Measurements from ENCODE around the gene MPDU1. TPM values are rescaled to one million over a fixed set of nuclear protein-coding genes. Genes with fewer than 3 reads are reported as not detected.

MPDU1 gene
- total and polyA plus RNA-seq, 2 of the 13 experiments (the other 11 are each of a cell fraction or from before 2014, with no cell fraction given): 112 to 167 TPM

GRCh38 chr17:7629939-7630571 lies 46.4 kb downstream of the MPDU1 start, which contains the start of gene SHBG (continued):
- peak in 1 of 2 experiments; percentile 63; a peak in 2 of 4 replicates for TF ChIP-seq EP300 (IDR thresholded peaks at IDR 0.05; ENCODE audit: low read depth in 2 of 2, low read length in 2 of 2)
- no peak for TF ChIP-seq EP300 (CRISPR knock-in tag; IDR thresholded peaks at IDR 0.05; ENCODE audit: borderline replicate concordance)
- TF ChIP-seq ZNF121 (CRISPR knock-in tag; IDR thresholded peaks at IDR 0.05): peak; percentile 52; the same call in 1 of the 2 replicates
- no peak for TF ChIP-seq CHD4 (IDR thresholded peaks at IDR 0.05; ENCODE audit: borderline replicate concordance, low read length)
- no peak for TF ChIP-seq ZBTB34 (CRISPR knock-in tag; IDR thresholded peaks at IDR 0.05)
- TF ChIP-seq, protein P1, sequence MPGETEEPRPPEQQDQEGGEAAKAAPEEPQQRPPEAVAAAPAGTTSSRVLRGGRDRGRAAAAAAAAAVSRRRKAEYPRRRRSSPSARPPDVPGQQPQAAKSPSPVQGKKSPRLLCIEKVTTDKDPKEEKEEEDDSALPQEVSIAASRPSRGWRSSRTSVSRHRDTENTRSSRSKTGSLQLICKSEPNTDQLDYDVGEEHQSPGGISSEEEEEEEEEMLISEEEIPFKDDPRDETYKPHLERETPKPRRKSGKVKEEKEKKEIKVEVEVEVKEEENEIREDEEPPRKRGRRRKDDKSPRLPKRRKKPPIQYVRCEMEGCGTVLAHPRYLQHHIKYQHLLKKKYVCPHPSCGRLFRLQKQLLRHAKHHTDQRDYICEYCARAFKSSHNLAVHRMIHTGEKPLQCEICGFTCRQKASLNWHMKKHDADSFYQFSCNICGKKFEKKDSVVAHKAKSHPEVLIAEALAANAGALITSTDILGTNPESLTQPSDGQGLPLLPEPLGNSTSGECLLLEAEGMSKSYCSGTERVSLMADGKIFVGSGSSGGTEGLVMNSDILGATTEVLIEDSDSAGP (CRISPR knock-in tag; IDR thresholded peaks at IDR 0.05; ENCODE audit: borderline replicate concordance): 0 out of 2 replicates have a peak, but pooled peaks have one; percentile 50
- TF ChIP-seq SP5 (CRISPR knock-in tag; IDR thresholded peaks at IDR 0.05; ENCODE audit: borderline replicate concordance, low read depth): no peak
- TF ChIP-seq NR2C2 (CRISPR knock-in tag; IDR thresholded peaks at IDR 0.05; ENCODE audit: borderline replicate concordance): peak; percentile 94
- TF ChIP-seq, protein P2, sequence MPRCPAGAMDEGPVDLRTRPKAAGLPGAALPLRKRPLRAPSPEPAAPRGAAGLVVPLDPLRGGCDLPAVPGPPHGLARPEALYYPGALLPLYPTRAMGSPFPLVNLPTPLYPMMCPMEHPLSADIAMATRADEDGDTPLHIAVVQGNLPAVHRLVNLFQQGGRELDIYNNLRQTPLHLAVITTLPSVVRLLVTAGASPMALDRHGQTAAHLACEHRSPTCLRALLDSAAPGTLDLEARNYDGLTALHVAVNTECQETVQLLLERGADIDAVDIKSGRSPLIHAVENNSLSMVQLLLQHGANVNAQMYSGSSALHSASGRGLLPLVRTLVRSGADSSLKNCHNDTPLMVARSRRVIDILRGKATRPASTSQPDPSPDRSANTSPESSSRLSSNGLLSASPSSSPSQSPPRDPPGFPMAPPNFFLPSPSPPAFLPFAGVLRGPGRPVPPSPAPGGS (CRISPR knock-in tag; IDR thresholded peaks at IDR 0.05): peak; percentile 40; the same call in 1 of the 2 replicates
- 0 out of 2 replicates have a peak, but pooled peaks have one; percentile 50 for TF ChIP-seq ZNF784 (CRISPR knock-in tag; IDR thresholded peaks at IDR 0.05; ENCODE audit: borderline replicate concordance)
- 0 out of 2 replicates have a peak, but pooled peaks have one; percentile 68 for TF ChIP-seq ZNF446 (CRISPR knock-in tag; IDR thresholded peaks at IDR 0.05)
- TF ChIP-seq NR2F6 (IDR thresholded peaks at IDR 0.05): peak; percentile 92
- peak; percentile 89 for TF ChIP-seq NR2F6 (CRISPR knock-in tag; IDR thresholded peaks at IDR 0.05)
- 0 out of 2 replicates have a peak, but pooled peaks have one; percentile 33 for TF ChIP-seq SALL1 (CRISPR knock-in tag; IDR thresholded peaks at IDR 0.05)
- TF ChIP-seq MATR3 (CRISPR knock-in tag; IDR thresholded peaks at IDR 0.05): no peak
- TF ChIP-seq, protein P3, sequence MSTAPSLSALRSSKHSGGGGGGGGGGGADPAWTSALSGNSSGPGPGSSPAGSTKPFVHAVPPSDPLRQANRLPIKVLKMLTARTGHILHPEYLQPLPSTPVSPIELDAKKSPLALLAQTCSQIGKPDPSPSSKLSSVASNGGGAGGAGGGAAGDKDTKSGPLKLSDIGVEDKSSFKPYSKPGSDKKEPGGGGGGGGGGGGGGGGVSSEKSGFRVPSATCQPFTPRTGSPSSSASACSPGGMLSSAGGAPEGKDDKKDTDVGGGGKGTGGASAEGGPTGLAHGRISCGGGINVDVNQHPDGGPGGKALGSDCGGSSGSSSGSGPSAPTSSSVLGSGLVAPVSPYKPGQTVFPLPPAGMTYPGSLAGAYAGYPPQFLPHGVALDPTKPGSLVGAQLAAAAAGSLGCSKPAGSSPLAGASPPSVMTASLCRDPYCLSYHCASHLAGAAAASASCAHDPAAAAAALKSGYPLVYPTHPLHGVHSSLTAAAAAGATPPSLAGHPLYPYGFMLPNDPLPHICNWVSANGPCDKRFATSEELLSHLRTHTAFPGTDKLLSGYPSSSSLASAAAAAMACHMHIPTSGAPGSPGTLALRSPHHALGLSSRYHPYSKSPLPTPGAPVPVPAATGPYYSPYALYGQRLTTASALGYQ (CRISPR knock-in tag; IDR thresholded peaks at IDR 0.05): no peak
- TF ChIP-seq, protein P4, sequence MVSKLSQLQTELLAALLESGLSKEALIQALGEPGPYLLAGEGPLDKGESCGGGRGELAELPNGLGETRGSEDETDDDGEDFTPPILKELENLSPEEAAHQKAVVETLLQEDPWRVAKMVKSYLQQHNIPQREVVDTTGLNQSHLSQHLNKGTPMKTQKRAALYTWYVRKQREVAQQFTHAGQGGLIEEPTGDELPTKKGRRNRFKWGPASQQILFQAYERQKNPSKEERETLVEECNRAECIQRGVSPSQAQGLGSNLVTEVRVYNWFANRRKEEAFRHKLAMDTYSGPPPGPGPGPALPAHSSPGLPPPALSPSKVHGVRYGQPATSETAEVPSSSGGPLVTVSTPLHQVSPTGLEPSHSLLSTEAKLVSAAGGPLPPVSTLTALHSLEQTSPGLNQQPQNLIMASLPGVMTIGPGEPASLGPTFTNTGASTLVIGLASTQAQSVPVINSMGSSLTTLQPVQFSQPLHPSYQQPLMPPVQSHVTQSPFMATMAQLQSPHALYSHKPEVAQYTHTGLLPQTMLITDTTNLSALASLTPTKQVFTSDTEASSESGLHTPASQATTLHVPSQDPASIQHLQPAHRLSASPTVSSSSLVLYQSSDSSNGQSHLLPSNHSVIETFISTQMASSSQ (IDR thresholded peaks at IDR 0.05; ENCODE audit: low read depth): no peak
- TF ChIP-seq, protein P4 (CRISPR knock-in tag; IDR thresholded peaks at IDR 0.05; ENCODE audit: borderline replicate concordance): 0 out of 2 replicates have a peak, but pooled peaks have one; percentile 22

Data from HepG2 (cell line).